DOHH2 (cell line): ENCODE results near the gene DNAH2.
A peak's percentile ranks its signal among the peaks of the same experiment; 100 is the strongest.

Experiments used
- H3F3A ChIP-seq: fragments of 200-600 bp; sonication (generic), shearing (Covaris generic); 2 replicates; pipeline ENCODE4 v1.6.0; 2016; ENCODE audit warnings: antibody characterized with exemption, mild to moderate bottlenecking; ENCODE audit not compliant: control insufficient read depth, insufficient read depth
- H3K27ac ChIP-seq: fragments of 200-600 bp; sonication (generic); 2 replicates; pipeline ENCODE4 v1.5.1; 2014; ENCODE audit warnings: low read depth, mild to moderate bottlenecking, low read length, moderate library complexity
- H3K27me3 ChIP-seq: fragments of 200-600 bp; sonication (generic); 2 replicates; pipeline ENCODE4 v1.6.1; 2014; ENCODE audit warnings: mild to moderate bottlenecking, low read length, mixed read lengths; ENCODE audit not compliant: control insufficient read depth
- H3K36me3 ChIP-seq: fragments of 200-600 bp; sonication (generic); 2 replicates; pipeline ENCODE4 v1.6.1; 2014; ENCODE audit warnings: mild to moderate bottlenecking, low read length, moderate library complexity, mixed read lengths; ENCODE audit not compliant: control insufficient read depth
- H3K4me1 ChIP-seq: fragments of 200-600 bp; sonication (generic); 2 replicates; pipeline ENCODE4 v1.6.1; 2014; ENCODE audit warnings: mild to moderate bottlenecking, low read length, mixed read lengths; ENCODE audit not compliant: control insufficient read depth
- H3K4me2 ChIP-seq: fragments of 200-600 bp; sonication (generic); 2 replicates; pipeline ENCODE4 v1.6.0; 2014; ENCODE audit warnings: mild to moderate bottlenecking, low read length, moderate library complexity
- H3K4me3 ChIP-seq: fragments of 200-600 bp; sonication (generic); 2 replicates; pipeline ENCODE4 v1.5.1; 2014; ENCODE audit warnings: mild to moderate bottlenecking, low read length, mixed read lengths
- H3K79me2 ChIP-seq: fragments of 200-600 bp; sonication (generic); 2 replicates; pipeline ENCODE4 v1.6.1; 2014; ENCODE audit warnings: mild to moderate bottlenecking, low read length, mixed read lengths; ENCODE audit not compliant: control insufficient read depth
- H3K9me2 ChIP-seq: fragments of 200-600 bp; sonication (generic); replicated peaks from 2 replicates; pipeline ENCODE4 v1.6.1; 2014; ENCODE audit warnings: mild to moderate bottlenecking, low read length, mixed read lengths; ENCODE audit not compliant: control insufficient read depth
- H3K9me3 ChIP-seq: fragments of 200-600 bp; sonication (generic); 2 replicates; pipeline ENCODE4 v1.6.1; 2014; ENCODE audit warnings: antibody characterized with exemption, low read length, mixed read lengths; ENCODE audit not compliant: control insufficient read depth, insufficient read depth
- H4K20me1 ChIP-seq: fragments of 200-600 bp; sonication (generic); 2 replicates; pipeline ENCODE4 v1.6.0; 2014; ENCODE audit warnings: low read depth, mild to moderate bottlenecking, antibody characterized with exemption, low read length, moderate library complexity; ENCODE audit not compliant: control insufficient read depth, insufficient read depth
- EZH2phosphoT487 ChIP-seq: fragments of 200-600 bp; sonication (generic); IDR thresholded peaks from 2 replicates; pipeline ENCODE4 v1.6.1; 2017; ENCODE audit warnings: borderline replicate concordance, mild to moderate bottlenecking, antibody characterized with exemption, low read length, moderate library complexity, mixed read lengths
- TF ChIP-seq, protein P1 (sequence below): fragments of 200-600 bp; sonication (generic); IDR thresholded peaks from one replicate; pipeline ENCODE4 v1.5.1; 2014; ENCODE audit warnings: antibody characterized with exemption, mild to moderate bottlenecking, low read depth, low read length; ENCODE audit not compliant: poor library complexity, severe bottlenecking

DNAH2 gene

GRCh38 chr17:7882068-7882467 lies 164.5 kb downstream of the DNAH2 start:
- H3K4me1 ChIP-seq = peaks cover 58% of the 10 kb centered on the region
- H3K9me2 ChIP-seq = no peaks in the 10 kb centered on the region
- H3K27me3 ChIP-seq = no peaks in the 10 kb centered on the region
- no peaks in the 10 kb centered on the region for H4K20me1 ChIP-seq
- TF ChIP-seq, protein P1, sequence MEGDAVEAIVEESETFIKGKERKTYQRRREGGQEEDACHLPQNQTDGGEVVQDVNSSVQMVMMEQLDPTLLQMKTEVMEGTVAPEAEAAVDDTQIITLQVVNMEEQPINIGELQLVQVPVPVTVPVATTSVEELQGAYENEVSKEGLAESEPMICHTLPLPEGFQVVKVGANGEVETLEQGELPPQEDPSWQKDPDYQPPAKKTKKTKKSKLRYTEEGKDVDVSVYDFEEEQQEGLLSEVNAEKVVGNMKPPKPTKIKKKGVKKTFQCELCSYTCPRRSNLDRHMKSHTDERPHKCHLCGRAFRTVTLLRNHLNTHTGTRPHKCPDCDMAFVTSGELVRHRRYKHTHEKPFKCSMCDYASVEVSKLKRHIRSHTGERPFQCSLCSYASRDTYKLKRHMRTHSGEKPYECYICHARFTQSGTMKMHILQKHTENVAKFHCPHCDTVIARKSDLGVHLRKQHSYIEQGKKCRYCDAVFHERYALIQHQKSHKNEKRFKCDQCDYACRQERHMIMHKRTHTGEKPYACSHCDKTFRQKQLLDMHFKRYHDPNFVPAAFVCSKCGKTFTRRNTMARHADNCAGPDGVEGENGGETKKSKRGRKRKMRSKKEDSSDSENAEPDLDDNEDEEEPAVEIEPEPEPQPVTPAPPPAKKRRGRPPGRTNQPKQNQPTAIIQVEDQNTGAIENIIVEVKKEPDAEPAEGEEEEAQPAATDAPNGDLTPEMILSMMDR = no peak
- no peak for TF ChIP-seq EZH2phosphoT487
- no peaks in the 10 kb centered on the region for H3K9me3 ChIP-seq
- peak overlapping the region; percentile 75 for H3K4me3 ChIP-seq
- peak overlapping the region; percentile 96 for H3K4me2 ChIP-seq
- H3K36me3 ChIP-seq = peaks cover 70% of the 10 kb centered on the region
- peaks cover 45% of the 10 kb centered on the region for H3F3A ChIP-seq
- peak overlapping the region; percentile 87 for H3K27ac ChIP-seq
- H3K79me2 ChIP-seq = peaks cover 58% of the 10 kb centered on the region

GRCh38 chr17:7882629-7883028 lies 165.1 kb downstream of the DNAH2 start:
- peaks cover 61% of the 10 kb centered on the region for H3K79me2 ChIP-seq
- H3F3A ChIP-seq = peaks cover 47% of the 10 kb centered on the region
- no peaks in the 10 kb centered on the region for H3K9me2 ChIP-seq
- H3K27me3 ChIP-seq = no peaks in the 10 kb centered on the region
- peaks cover 58% of the 10 kb centered on the region for H3K4me1 ChIP-seq
- H3K4me3 ChIP-seq = peak overlapping the region; percentile 75
- no peaks in the 10 kb centered on the region for H3K9me3 ChIP-seq
- H3K36me3 ChIP-seq = peaks cover 67% of the 10 kb centered on the region
- no peaks in the 10 kb centered on the region for H4K20me1 ChIP-seq
- TF ChIP-seq, protein P1 = no peak
- no peak for TF ChIP-seq EZH2phosphoT487
- peak overlapping the region; percentile 87 for H3K27ac ChIP-seq
- H3K4me2 ChIP-seq = peak overlapping the region; percentile 96
